Astrocyte of the cerebellum (primary cell): Measurements from ENCODE around the gene SKAP1.
"Not testable (repeated sequence)": the region's sequence is repeated elsewhere in the genome, so short reads cannot be mapped to it uniquely, and the experiment has no call there.

Source experiments
- DNase-seq: peaks from one replicate; pipeline ENCODE4 v3.0.0-alpha.2; 2011; ENCODE audit warnings: low read depth
- H3K4me3 ChIP-seq: 2 replicates; pipeline ENCODE4 v1.5.1; 2011; ENCODE audit warnings: mild to moderate bottlenecking, low read depth, low read length, moderate library complexity
- CTCF ChIP-seq: IDR thresholded peaks from 2 replicates; pipeline ENCODE4 v1.5.1; 2012; ENCODE audit warnings: low read length, low read depth, moderate library complexity, mild to moderate bottlenecking; ENCODE audit errors: missing control alignments
- in situ Hi-C: cut with HindIII; loops from 2 replicates; pipeline ENCODE4 v1.10.0; 2017; ENCODE audit warnings: low sequenced_read_pairs

The SKAP1 gene

GRCh38 chr17:48433896-48434295, 3.9 kb upstream of the SKAP1 start:
- in situ Hi-C loops, result no loop called here
- H3K4me3 ChIP-seq, result no peak overlapping the region
- TF ChIP-seq CTCF, result no peak
- no peak for DNase-seq

GRCh38 chr17:48432820-48433775, 3.1 kb upstream of the SKAP1 start:
- in situ Hi-C loops, result no loop called here

GRCh38 chr17:48429156-48429555, 858 bp downstream of the SKAP1 start:
- DNase-seq, result no peak
- in situ Hi-C loops, result no loop called here
- no peak for TF ChIP-seq CTCF
- no peak overlapping the region for H3K4me3 ChIP-seq

More at GRCh38 chr17:48432820-48433775, 3.1 kb upstream of the SKAP1 start:
- no peak for TF ChIP-seq CTCF
- DNase-seq, result no peak
- no peak overlapping the region for H3K4me3 ChIP-seq

DNA sequence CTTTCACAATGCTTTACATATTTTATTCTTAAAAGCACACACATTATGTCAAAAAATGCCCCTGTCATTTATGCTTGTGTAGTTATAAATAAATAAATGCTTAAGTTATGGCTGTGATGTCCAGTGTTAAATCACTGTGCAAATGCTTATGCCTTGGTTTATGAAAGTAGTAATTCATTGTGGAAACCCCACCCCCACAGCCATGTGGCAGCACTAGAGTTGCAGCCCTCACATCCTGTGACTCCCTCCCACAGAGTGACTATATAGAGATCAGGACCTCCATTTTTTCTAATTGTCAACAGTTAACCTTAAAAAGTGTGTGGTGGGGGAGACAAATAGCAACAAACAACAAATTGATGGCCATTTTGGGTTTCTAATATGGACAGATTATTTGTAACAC, 2.4 kb downstream of the SKAP1 start:
- TF ChIP-seq CTCF, result no peak
- in situ Hi-C loops, result no loop called here
- no peak for DNase-seq
- H3K4me3 ChIP-seq, result no peak overlapping the region

GRCh38 chr17:48426761-48427500, 3.1 kb downstream of the SKAP1 start:
- TF ChIP-seq CTCF, result no peak
- in situ Hi-C loops, result no loop called here
- no peak for DNase-seq
- H3K4me3 ChIP-seq, result no peak overlapping the region

- no peak for TF ChIP-seq CTCF
- DNase-seq, result no peak
- in situ Hi-C loops, result no loop called here
- H3K4me3 ChIP-seq, result no peak overlapping the region
Measured at GRCh38 chr17:48426019-48426665, 3.9 kb downstream of the SKAP1 start.

GRCh38 chr17:48422060-48422459, 8.0 kb downstream of the SKAP1 start:
- in situ Hi-C loops, DNase-seq, H3K4me3 ChIP-seq: not testable (repeated sequence)
